ENCODE data around the gene HELB.

The HELB gene

DNA sequence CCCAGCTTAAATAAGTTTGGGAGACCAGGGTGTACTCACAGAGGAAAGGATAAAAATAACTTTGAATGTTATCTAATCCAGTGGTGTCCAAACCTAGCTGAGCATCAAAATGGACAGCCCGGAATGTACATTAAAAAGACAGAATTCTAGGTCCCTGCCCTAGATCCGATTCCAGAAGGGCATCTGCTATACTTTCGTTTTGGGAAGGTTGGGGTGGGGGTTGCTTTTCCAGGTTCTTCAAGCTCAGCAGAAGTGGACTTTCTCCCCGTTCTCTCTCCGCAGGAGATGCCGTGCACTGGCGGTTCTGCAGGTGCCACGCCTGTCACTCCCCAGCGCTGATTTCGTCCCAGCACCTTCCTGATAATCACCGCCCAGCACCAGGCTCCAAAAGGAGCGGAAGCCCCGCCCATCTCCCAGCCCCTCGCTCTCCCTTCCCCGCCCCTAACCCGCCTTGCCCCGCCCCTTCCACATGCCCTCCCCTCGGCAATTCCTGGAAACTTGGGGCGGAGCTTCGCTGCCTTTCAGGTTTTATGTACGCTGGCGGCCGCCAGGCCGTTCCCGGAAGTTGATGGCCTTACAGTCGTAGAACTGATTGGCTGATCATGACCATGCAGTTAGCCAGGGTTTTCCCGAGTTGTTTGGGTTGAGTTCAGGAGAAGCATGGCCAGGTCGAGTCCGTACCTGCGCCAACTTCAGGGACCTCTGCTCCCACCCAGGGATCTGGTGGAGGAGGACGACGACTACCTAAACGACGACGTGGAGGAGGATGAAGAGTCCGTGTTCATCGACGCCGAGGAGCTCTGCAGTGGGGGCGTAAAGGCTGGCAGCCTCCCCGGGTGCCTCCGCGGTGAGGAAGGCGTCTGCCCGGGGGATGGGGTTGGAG, at the start of gene HELB:
HELB (plus strand) TSS at position 550 of the 883 bp plus-strand sequence; CDS start at position 661, 111 bp downstream.
- DNase-seq (ENCODE audit: low spot score) (peak; percentile 88), FAIRE-seq (peak; percentile 85)

- DNase-seq (ENCODE audit: low spot score) (no peak), FAIRE-seq (no peak)
These were observed 49.5 kb upstream of the HELB start for GRCh38 chr12:66252771-66253170.

GRCh38 chr12:66255737-66256136, 46.6 kb upstream of the HELB start:
- DNase-seq (ENCODE audit: low spot score) (no peak), FAIRE-seq (no peak)

- FAIRE-seq: no peak
- DNase-seq (ENCODE audit: low spot score): no peak
These were observed 44.3 kb upstream of the HELB start for GRCh38 chr12:66258011-66258410.

- no peak for FAIRE-seq
- no peak for DNase-seq (ENCODE audit: low spot score)
These were observed 39.6 kb upstream of the HELB start for GRCh38 chr12:66262737-66263136.

DNA sequence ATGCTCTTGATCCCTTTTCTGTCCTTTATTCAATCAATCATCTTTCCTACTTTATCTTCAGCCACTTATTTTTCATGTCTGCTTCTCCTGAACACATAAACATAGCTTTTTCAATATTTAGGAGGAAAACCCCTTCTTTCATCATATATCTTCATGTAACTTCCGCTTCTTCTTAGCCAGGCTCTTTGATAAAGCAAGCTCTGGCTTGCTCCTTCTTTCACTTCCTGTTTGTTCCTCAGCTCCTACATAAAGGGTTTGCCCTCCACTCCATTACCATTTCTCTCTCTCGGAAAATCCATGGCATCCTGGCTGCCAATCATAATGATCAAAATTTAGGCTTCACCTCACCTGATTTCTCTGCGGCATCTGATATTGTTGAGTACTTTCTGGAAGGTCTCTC, 33.7 kb upstream of the HELB start:
- DNase-seq (ENCODE audit: low spot score): no peak
- FAIRE-seq: no peak

DNA sequence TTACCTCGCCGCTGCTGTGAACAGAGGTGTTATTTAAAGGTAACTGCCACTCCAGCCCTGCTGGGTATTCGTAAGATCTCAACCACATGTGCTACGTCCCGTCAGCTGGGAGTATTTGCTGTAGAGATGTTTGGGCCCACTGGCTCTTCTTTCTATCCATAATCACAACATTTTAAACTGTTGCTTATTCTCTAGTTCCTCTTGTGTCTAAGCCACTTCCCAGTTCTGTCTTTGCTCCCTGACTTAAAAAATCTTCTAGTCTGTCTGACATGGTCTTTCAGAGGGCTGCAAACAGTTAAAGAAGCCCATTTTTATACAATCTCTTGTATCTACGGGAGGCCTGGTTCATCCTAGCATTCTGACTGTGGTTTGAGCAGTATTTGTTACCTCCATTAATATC, 33.2 kb upstream of the HELB start:
- no peak for DNase-seq (ENCODE audit: low spot score)
- FAIRE-seq: no peak

DNA sequence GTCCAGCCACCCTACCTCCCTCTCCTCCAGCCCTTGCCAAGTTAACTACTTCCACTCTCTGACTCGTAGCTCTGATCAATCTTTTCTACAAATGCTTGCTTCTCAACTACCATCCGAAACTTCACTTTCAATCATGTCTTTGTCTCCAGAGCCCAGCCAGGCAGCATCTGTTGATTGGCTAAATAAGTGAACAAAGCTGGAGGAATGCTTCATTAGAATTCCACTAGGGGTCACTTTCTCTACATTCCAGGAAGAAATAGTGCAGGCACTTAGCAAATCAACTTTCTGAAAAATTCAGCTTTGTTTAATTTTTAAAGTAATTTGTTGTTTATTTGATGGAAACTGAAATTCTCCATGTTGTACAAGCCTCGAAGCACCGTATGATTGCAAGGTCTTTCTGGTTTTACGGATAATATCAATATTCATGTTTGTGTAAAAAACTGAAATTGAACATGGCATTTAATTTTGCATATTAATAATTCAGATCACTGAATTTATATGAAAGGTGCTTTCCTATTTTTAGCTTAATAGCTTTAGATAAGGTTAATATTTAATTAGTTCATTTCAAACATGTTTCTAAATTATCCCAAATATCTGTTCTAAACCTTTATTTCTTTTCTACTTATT, 32.4 kb upstream of the HELB start:
- FAIRE-seq (no peak), DNase-seq (ENCODE audit: low spot score) (peak; percentile 18)

DNA sequence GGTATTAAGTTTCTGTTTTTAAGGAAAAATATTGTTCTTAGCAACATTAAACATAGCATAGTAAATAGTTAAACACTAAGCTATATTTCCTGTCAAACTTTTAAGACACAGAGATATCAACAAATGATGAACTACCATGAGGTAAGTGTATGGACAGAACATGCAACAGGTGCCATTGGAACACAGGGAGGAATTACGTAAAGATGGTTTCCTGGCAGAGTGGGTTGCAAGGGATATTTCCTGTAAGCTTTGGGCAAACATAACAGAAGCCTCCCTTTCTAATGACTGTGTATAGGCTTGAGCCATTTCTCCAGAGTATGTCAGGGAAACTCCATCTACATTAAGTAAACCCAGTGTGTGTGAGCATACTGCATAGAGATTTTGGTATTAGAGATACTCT, 31.7 kb upstream of the HELB start:
- FAIRE-seq (no peak), DNase-seq (ENCODE audit: low spot score) (no peak)

- no peak for FAIRE-seq
These were observed 29.6 kb upstream of the HELB start for GRCh38 chr12:66272650-66273049.

GRCh38 chr12:66273147-66273546, 29.1 kb upstream of the HELB start:
- FAIRE-seq (no peak), DNase-seq (ENCODE audit: low spot score) (no peak)

More at GRCh38 chr12:66272650-66273049, 29.6 kb upstream of the HELB start:
- DNase-seq (ENCODE audit: low spot score): no peak

GRCh38 chr12:66275040-66275439, 27.3 kb upstream of the HELB start:
- no peak for FAIRE-seq

GRCh38 chr12:66279123-66279712, 23.1 kb upstream of the HELB start:
- no peak for DNase-seq (ENCODE audit: low spot score)
- no peak for FAIRE-seq

More at GRCh38 chr12:66275040-66275439, 27.3 kb upstream of the HELB start:
- DNase-seq (ENCODE audit: low spot score): no peak

DNA sequence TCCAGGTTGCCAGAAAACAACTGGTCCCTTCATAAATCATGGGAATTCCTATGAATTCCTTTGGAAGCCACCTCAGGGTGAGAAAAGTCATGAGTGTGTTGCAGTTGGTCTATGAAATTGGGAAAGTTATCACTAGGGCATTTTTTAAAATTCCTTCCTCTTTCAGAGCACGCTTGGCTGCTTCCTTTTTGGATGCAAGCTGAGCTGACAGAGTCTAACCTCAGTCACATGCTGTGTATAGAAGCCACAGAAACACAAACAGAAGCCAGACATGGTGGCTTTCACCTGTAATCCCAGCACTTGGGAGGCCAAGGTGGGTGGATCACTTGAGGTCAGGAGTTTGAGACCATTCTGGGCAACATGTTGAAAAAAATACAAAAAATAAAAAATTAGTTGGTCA, 21.7 kb upstream of the HELB start:
- FAIRE-seq (no peak), DNase-seq (ENCODE audit: low spot score) (no peak)

- FAIRE-seq (no peak), DNase-seq (ENCODE audit: low spot score) (no peak)
These were observed 20.0 kb upstream of the HELB start for GRCh38 chr12:66282244-66282643.

GRCh38 chr12:66287275-66287674, 15.0 kb upstream of the HELB start:
- DNase-seq (ENCODE audit: low spot score): no peak
- no peak for FAIRE-seq

DNA sequence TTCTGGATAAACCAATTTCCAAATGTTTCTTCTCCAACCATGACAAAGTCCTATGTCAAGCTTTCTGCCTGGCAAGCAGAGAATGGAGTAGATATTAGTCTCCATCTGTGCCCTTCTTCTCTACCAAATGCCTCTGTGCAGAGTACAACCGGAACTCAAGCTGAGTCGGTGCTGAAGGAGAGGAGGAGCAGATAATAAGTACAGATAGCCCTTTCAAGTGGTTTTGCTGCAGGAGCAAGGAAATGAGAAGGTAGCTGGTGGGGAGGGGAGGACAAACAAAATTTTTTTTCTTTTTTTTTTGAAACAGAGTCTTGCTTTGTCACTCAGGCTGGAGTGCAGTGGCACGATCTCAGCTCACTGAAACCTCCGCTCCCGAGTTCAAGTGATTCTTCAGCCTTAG, 14.2 kb upstream of the HELB start:
- FAIRE-seq (no peak), DNase-seq (ENCODE audit: low spot score) (no peak)

GRCh38 chr12:66289485-66289884, 12.8 kb upstream of the HELB start:
- FAIRE-seq (no peak), DNase-seq (ENCODE audit: low spot score) (no peak)

GRCh38 chr12:66290716-66291200, 11.5 kb upstream of the HELB start:
- DNase-seq (ENCODE audit: low spot score) (no peak), FAIRE-seq (no peak)

GRCh38 chr12:66296176-66296683, 6.1 kb upstream of the HELB start:
- DNase-seq (ENCODE audit: low spot score): no peak
- no peak for FAIRE-seq

DNA sequence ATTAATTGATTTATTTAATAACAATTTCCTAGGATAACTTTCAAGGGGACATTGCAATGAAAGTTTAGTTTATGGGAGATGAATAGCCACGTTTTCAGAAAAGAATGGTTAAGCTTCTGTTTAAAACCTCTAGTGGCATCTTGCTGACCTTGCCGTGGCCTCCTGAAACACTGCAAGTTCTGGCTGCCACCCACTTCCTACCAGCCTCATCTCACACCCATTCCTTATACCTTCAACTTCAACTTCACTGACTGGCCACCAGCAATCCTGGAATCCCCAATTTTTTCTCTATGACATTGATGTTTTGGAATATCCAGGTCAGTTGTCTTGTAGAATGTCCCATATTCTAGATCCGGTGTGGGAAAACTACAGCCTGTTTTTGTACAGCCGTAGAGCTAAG, 5.2 kb upstream of the HELB start:
- no peak for DNase-seq (ENCODE audit: low spot score)
- FAIRE-seq: no peak

DNA sequence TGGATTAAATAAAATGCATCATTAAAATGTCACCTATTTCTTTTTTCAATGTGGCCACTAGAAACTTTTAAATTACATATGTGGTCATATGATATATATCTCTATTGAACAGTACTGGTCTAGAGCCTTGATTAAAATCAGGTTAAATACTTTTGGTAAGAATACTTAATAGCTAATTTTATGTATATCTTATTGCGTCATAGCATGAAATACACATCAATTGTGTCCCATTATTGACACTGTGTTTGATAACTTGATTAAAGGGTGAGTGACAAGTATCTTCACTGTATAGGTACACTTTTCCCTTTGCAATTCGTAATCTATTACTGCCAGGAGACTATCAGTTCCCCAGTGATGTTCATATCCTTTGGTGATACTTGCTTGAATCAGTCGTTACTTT, 4.4 kb upstream of the HELB start:
- no peak for DNase-seq (ENCODE audit: low spot score)
- FAIRE-seq: no peak

Measured in RCC 7860 (cell line).